ENCODE data around the gene LMBR1.
"Not testable (repeated sequence)": the region's sequence is repeated elsewhere in the genome, so short reads cannot be mapped to it uniquely, and the experiment has no call there.

Gene LMBR1

DNA sequence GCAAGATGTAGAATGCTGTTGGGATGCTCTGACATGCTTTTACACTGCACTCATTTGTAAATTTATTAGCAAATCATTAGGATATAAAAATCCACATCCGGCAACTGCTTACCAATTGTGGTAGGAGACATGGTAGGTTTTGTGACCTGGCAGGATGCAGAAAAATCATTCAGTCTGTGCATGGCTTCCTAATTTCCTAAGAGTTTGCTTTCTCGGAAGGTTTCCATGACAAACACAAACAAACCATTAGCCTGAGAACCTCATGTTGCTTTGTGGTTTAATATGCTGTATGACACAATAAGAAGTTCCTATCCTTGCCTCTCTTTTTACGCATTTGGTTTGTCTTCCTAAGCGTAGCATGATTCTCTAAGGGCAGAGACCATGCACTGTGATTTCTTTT lies 14.7 kb upstream of the LMBR1 start:
- no peaks in the 10 kb centered on the region for H3K9me3 ChIP-seq (ENCODE audit: insufficient read depth, low read length)
- no peak for TF ChIP-seq EZH2phosphoT487 (conservative IDR thresholded peaks at IDR 0.05; ENCODE audit: low read length)
- no peak for TF ChIP-seq CTCF (IDR thresholded peaks at IDR 0.05; ENCODE audit: insufficient read depth, low read length, poor library complexity, severe bottlenecking)
- no peaks in the 10 kb centered on the region for H3K9me2 ChIP-seq (replicated peaks; ENCODE audit: insufficient read depth, low read length)
- no peaks in the 10 kb centered on the region for H3K79me2 ChIP-seq (ENCODE audit: insufficient read depth, low read length)
- no peaks in the 10 kb centered on the region for H3K27me3 ChIP-seq (ENCODE audit: low read length)
- no peaks in the 10 kb centered on the region for H3K36me3 ChIP-seq (ENCODE audit: low read length)
- H3K9ac ChIP-seq (ENCODE audit: low read length): no peak overlapping the region
- H2AFZ ChIP-seq (ENCODE audit: low read depth, low read length, severe bottlenecking): no peak overlapping the region
- H3K4me3 ChIP-seq (ENCODE audit: insufficient read depth, low read length, poor library complexity, severe bottlenecking): no peak overlapping the region
- H3K4me2 ChIP-seq (ENCODE audit: low read depth, low read length, poor library complexity, severe bottlenecking): no peak overlapping the region
- no peaks in the 10 kb centered on the region for H4K20me1 ChIP-seq (ENCODE audit: low read depth, low read length)
- H3F3A ChIP-seq (ENCODE audit: insufficient read depth): no peaks in the 10 kb centered on the region
- H3K27ac ChIP-seq (ENCODE audit: low read depth, low read length): no peak overlapping the region

GRCh38 chr7:156906200-156906649 lies 13.2 kb upstream of the LMBR1 start:
- TF ChIP-seq CTCF (IDR thresholded peaks at IDR 0.05; ENCODE audit: insufficient read depth, low read length, poor library complexity, severe bottlenecking) (no peak), EZH2phosphoT487 (conservative IDR thresholded peaks at IDR 0.05; ENCODE audit: low read length) (no peak)
- no peaks in the 10 kb centered on the region for H4K20me1 ChIP-seq (ENCODE audit: low read depth, low read length)
- H2AFZ ChIP-seq (ENCODE audit: low read depth, low read length, severe bottlenecking): no peak overlapping the region
- no peaks in the 10 kb centered on the region for H3K9me3 ChIP-seq (ENCODE audit: insufficient read depth, low read length)
- no peaks in the 10 kb centered on the region for H3K36me3 ChIP-seq (ENCODE audit: low read length)
- H3K79me2 ChIP-seq (ENCODE audit: insufficient read depth, low read length): no peaks in the 10 kb centered on the region
- H3K9me2 ChIP-seq (replicated peaks; ENCODE audit: insufficient read depth, low read length): no peaks in the 10 kb centered on the region
- H3F3A ChIP-seq (ENCODE audit: insufficient read depth): no peaks in the 10 kb centered on the region
- H3K27ac ChIP-seq (ENCODE audit: low read depth, low read length): no peak overlapping the region
- no peaks in the 10 kb centered on the region for H3K27me3 ChIP-seq (ENCODE audit: low read length)
- H3K4me2 ChIP-seq (ENCODE audit: low read depth, low read length, poor library complexity, severe bottlenecking): no peak overlapping the region
- H3K4me3 ChIP-seq (ENCODE audit: insufficient read depth, low read length, poor library complexity, severe bottlenecking): no peak overlapping the region
- no peak overlapping the region for H3K9ac ChIP-seq (ENCODE audit: low read length)

- Histone ChIP-seq H3K9ac (ENCODE audit: low read length) (no peak overlapping the region), H3K9me2 (replicated peaks; ENCODE audit: insufficient read depth, low read length) (no peaks in the 10 kb centered on the region), H4K20me1 (ENCODE audit: low read depth, low read length) (no peaks in the 10 kb centered on the region), H3K27me3 (ENCODE audit: low read length) (no peaks in the 10 kb centered on the region), H3K36me3 (ENCODE audit: low read length) (no peaks in the 10 kb centered on the region), H3K4me3 (ENCODE audit: insufficient read depth, low read length, poor library complexity, severe bottlenecking) (no peak overlapping the region), H3F3A (ENCODE audit: insufficient read depth) (no peaks in the 10 kb centered on the region), H3K4me2 (ENCODE audit: low read depth, low read length, poor library complexity, severe bottlenecking) (no peak overlapping the region), H3K79me2 (ENCODE audit: insufficient read depth, low read length) (no peaks in the 10 kb centered on the region), H3K9me3 (ENCODE audit: insufficient read depth, low read length) (no peaks in the 10 kb centered on the region), H2AFZ (ENCODE audit: low read depth, low read length, severe bottlenecking) (no peak overlapping the region), H3K27ac (ENCODE audit: low read depth, low read length) (no peak overlapping the region)
- no peak for TF ChIP-seq EZH2phosphoT487 (conservative IDR thresholded peaks at IDR 0.05; ENCODE audit: low read length)
- no peak for TF ChIP-seq CTCF (IDR thresholded peaks at IDR 0.05; ENCODE audit: insufficient read depth, low read length, poor library complexity, severe bottlenecking)
These were observed 10.4 kb upstream of the LMBR1 start for GRCh38 chr7:156903232-156903909.

GRCh38 chr7:156900093-156900492 lies 7.1 kb upstream of the LMBR1 start:
- H3K9me3 ChIP-seq (ENCODE audit: insufficient read depth, low read length); H3K27me3 ChIP-seq (ENCODE audit: low read length); H3K27ac ChIP-seq (ENCODE audit: low read depth, low read length); H3K79me2 ChIP-seq (ENCODE audit: insufficient read depth, low read length); H3K9me2 ChIP-seq (replicated peaks; ENCODE audit: insufficient read depth, low read length); H3K4me3 ChIP-seq (ENCODE audit: insufficient read depth, low read length, poor library complexity, severe bottlenecking); H4K20me1 ChIP-seq (ENCODE audit: low read depth, low read length); H3K4me2 ChIP-seq (ENCODE audit: low read depth, low read length, poor library complexity, severe bottlenecking); H3K9ac ChIP-seq (ENCODE audit: low read length); H2AFZ ChIP-seq (ENCODE audit: low read depth, low read length, severe bottlenecking); H3F3A ChIP-seq (ENCODE audit: insufficient read depth); H3K36me3 ChIP-seq (ENCODE audit: low read length): not testable (repeated sequence)
